ENCODE results near the gene CBX8. TPM values are rescaled to one million over a fixed set of nuclear protein-coding genes. Genes with fewer than 3 reads are reported as not detected.

The CBX8 gene
- total and polyA plus RNA-seq, 2 of the 13 experiments (the other 11 are each of a cell fraction or from before 2014, with no cell fraction given) = 0.34 to 12.6 TPM

- TF ChIP-seq SP5 (CRISPR knock-in tag; IDR thresholded peaks at IDR 0.05; ENCODE audit: borderline replicate concordance, low read depth) (no peak), GATAD2A (CRISPR knock-in tag; IDR thresholded peaks at IDR 0.05) (peak; percentile 90), ATF7-NPFF (CRISPR knock-in tag; IDR thresholded peaks at IDR 0.05; ENCODE audit: low read depth) (0 out of 2 replicates have a peak, but pooled peaks have one; percentile 69), TARDBP (CRISPR knock-in tag; IDR thresholded peaks at IDR 0.05) (peak; percentile 39; the same call in 1 of the 2 replicates), ZNF333 (CRISPR knock-in tag; IDR thresholded peaks at IDR 0.05; ENCODE audit: borderline replicate concordance) (peak; percentile 52; the same call in 1 of the 2 replicates), PRMT3 (CRISPR knock-in tag; IDR thresholded peaks at IDR 0.05; ENCODE audit: borderline replicate concordance, low read depth) (no peak), CTCF (CRISPR knock-in tag; IDR thresholded peaks at IDR 0.05) (peak; percentile 94), ZNF367 (CRISPR knock-in tag; IDR thresholded peaks at IDR 0.05; ENCODE audit: borderline replicate concordance) (peak; percentile 72; the same call in 1 of the 2 replicates), ATF3 (CRISPR knock-in tag; IDR thresholded peaks at IDR 0.05) (peak; percentile 46; the same call in 1 of the 2 replicates), TCF12 (IDR thresholded peaks at IDR 0.05) (no peak), TCF12 (CRISPR knock-in tag; IDR thresholded peaks at IDR 0.05) (no peak), ONECUT2 (CRISPR knock-in tag; IDR thresholded peaks at IDR 0.05) (no peak), ARID3A (IDR thresholded peaks at IDR 0.05; ENCODE audit: low read depth, low read length) (no peak), DRAP1 (CRISPR knock-in tag; IDR thresholded peaks at IDR 0.05) (0 out of 2 replicates have a peak, but pooled peaks have one; percentile 14), ZNF704 (CRISPR knock-in tag; IDR thresholded peaks at IDR 0.05; ENCODE audit: borderline replicate concordance) (0 out of 2 replicates have a peak, but pooled peaks have one; percentile 66), POGZ (CRISPR knock-in tag; IDR thresholded peaks at IDR 0.05) (no peak), NFE2L1 (CRISPR knock-in tag; IDR thresholded peaks at IDR 0.05; ENCODE audit: borderline replicate concordance) (no peak), SIN3A (IDR thresholded peaks at IDR 0.05; ENCODE audit: borderline replicate concordance, low read depth, low read length) (no peak), TGIF2 (CRISPR knock-in tag; IDR thresholded peaks at IDR 0.05) (0 out of 2 replicates have a peak, but pooled peaks have one; percentile 49), ZNF781 (CRISPR knock-in tag; IDR thresholded peaks at IDR 0.05; ENCODE audit: borderline replicate concordance, not compliant biosample characterization) (no peak), FOXK2 (IDR thresholded peaks at IDR 0.05) (no peak), NR2C2 (CRISPR knock-in tag; IDR thresholded peaks at IDR 0.05; ENCODE audit: borderline replicate concordance) (no peak), REL (CRISPR knock-in tag; conservative IDR thresholded peaks at IDR 0.05) (no peak), SMYD3 (CRISPR knock-in tag; IDR thresholded peaks at IDR 0.05) (no peak), ATAD3A (CRISPR knock-in tag; IDR thresholded peaks at IDR 0.05) (no peak)
Observed at GRCh38 chr17:79811011-79811867, 14.4 kb upstream of the CBX8 start (continued).

Measured in HepG2 (cell line).